Fibroblast of skin of left biceps (primary cell): ENCODE data around the gene POLR3H.
"Not testable (repeated sequence)": the region's sequence is repeated elsewhere in the genome, so short reads cannot be mapped to it uniquely, and the experiment has no call there.

Experiments used
- DNase-seq, 2 experiments: peaks; one replicate each; pipeline ENCODE4 v3.0.0-alpha.2; 2013; ENCODE audit warnings: low read depth in 2 of 2

Gene POLR3H

GRCh38 chr22:41543854-41544670 is at the start of gene POLR3H:
Gene POLR3H, minus strand, starts transcription at chr22:41544470. Its CDS starts 369 bp downstream, at chr22:41544101.
- peak; percentile 91 to 93 for DNase-seq

GRCh38 chr22:41593336-41593960 is 49.2 kb upstream of the POLR3H start:
- not testable (repeated sequence) for DNase-seq

GRCh38 chr22:41589391-41590241 is 45.3 kb upstream of the POLR3H start, which contains the start of gene PMM1:
Gene PMM1, minus strand, starts transcription at chr22:41589840. Its CDS starts 35 bp downstream, at chr22:41589805.
- DNase-seq: peak; percentile 99

- no peak for DNase-seq
These were observed 43.1 kb upstream of the POLR3H start for GRCh38 chr22:41587347-41587723.

GRCh38 chr22:41585898-41586297 is 41.6 kb upstream of the POLR3H start:
- DNase-seq: no peak

GRCh38 chr22:41584881-41585280 is 40.6 kb upstream of the POLR3H start:
- DNase-seq: no peak

- DNase-seq: no peak
These were observed 38.4 kb upstream of the POLR3H start for GRCh38 chr22:41582694-41583093.

GRCh38 chr22:41579997-41580355 is 35.7 kb upstream of the POLR3H start:
- DNase-seq: no peak

- DNase-seq: no peak
These were observed 35.2 kb upstream of the POLR3H start for GRCh38 chr22:41579297-41579996.

- no peak for DNase-seq
These were observed 34.5 kb upstream of the POLR3H start for GRCh38 chr22:41578818-41579217.

- DNase-seq: no peak
These were observed 33.8 kb upstream of the POLR3H start for GRCh38 chr22:41578114-41578513.

GRCh38 chr22:41576877-41577276 is 32.6 kb upstream of the POLR3H start:
- DNase-seq: no peak

GRCh38 chr22:41575533-41575932 is 31.3 kb upstream of the POLR3H start:
- no peak for DNase-seq

GRCh38 chr22:41574847-41575381 is 30.6 kb upstream of the POLR3H start:
- no peak for DNase-seq

GRCh38 chr22:41573677-41574076 is 29.4 kb upstream of the POLR3H start:
- DNase-seq: no peak

GRCh38 chr22:41572305-41572704 is 28.0 kb upstream of the POLR3H start:
- not testable (repeated sequence) for DNase-seq

GRCh38 chr22:41571786-41572185 is 27.5 kb upstream of the POLR3H start:
- no peak for DNase-seq

GRCh38 chr22:41570221-41570620 is 26.0 kb upstream of the POLR3H start:
- DNase-seq: no peak

GRCh38 chr22:41568811-41569210 is 24.5 kb upstream of the POLR3H start:
- DNase-seq: no peak

GRCh38 chr22:41567512-41567768 is 23.2 kb upstream of the POLR3H start:
- DNase-seq: no peak

- DNase-seq: peak in 1 of 2 experiments; percentile 40
These were observed 21.3 kb upstream of the POLR3H start for GRCh38 chr22:41565403-41566054.
